Right atrium auricular region (tissue), 2 donors: Measurements from ENCODE around the gene COX7A2. TPM values are rescaled to one million over a fixed set of nuclear protein-coding genes. Genes with fewer than 3 reads are reported as not detected.

ENCODE experiments used
- DNase-seq: peaks from one replicate; pipeline ENCODE4 v3.0.0-alpha.2; 2019; ENCODE audit warnings: low spot score
- H3K27ac ChIP-seq, 2 donors: fragments of 200-600 bp; sonication (generic); 1 replicate in 1 of 2; 2 replicates in 1 of 2; pipeline ENCODE4 v1.5.1; 2016 to 2019
- H3K27me3 ChIP-seq, 2 donors: fragments of 200-600 bp; sonication (generic); one replicate each; pipeline versions ENCODE4 v1.5.1 to v1.6.0; 2017 to 2019
- H3K36me3 ChIP-seq: fragments of 200-600 bp; sonication (generic); one replicate; pipeline ENCODE4 v1.5.1; 2016
- H3K4me1 ChIP-seq, 2 donors: fragments of 200-600 bp; sonication (generic); one replicate each; pipeline versions ENCODE4 v1.5.1 to v1.6.0; 2017 to 2019
- H3K4me3 ChIP-seq, 2 donors: fragments of 200-600 bp; sonication (generic); 1 replicate in 1 of 2; 2 replicates in 1 of 2; pipeline ENCODE4 v1.5.1; 2017 to 2019; ENCODE audit warnings: mild to moderate bottlenecking in 1 of 2, moderate library complexity in 1 of 2
- H3K9me3 ChIP-seq, 2 donors: fragments of 200-600 bp; sonication (generic); one replicate each; pipeline ENCODE4 v1.5.1; 2019
- total RNA-seq, 2 donors: library from RNA; depleted of rRNA; stranded (reverse); fragments of >200 nt; gene quantifications; one replicate each; pipeline ENCODE4 v1.1.0, GENCODE V29; 2016
- TF ChIP-seq, protein P1 (sequence below), 2 donors: fragments of 200-600 bp; sonication (generic); IDR thresholded peaks; one replicate each; pipeline ENCODE4 v1.5.1; 2019; ENCODE audit warnings: antibody characterized with exemption in 2 of 2

The COX7A2 gene
- total RNA-seq, 2 donors from 2014 or later = 647 to 2,028 TPM

DNA sequence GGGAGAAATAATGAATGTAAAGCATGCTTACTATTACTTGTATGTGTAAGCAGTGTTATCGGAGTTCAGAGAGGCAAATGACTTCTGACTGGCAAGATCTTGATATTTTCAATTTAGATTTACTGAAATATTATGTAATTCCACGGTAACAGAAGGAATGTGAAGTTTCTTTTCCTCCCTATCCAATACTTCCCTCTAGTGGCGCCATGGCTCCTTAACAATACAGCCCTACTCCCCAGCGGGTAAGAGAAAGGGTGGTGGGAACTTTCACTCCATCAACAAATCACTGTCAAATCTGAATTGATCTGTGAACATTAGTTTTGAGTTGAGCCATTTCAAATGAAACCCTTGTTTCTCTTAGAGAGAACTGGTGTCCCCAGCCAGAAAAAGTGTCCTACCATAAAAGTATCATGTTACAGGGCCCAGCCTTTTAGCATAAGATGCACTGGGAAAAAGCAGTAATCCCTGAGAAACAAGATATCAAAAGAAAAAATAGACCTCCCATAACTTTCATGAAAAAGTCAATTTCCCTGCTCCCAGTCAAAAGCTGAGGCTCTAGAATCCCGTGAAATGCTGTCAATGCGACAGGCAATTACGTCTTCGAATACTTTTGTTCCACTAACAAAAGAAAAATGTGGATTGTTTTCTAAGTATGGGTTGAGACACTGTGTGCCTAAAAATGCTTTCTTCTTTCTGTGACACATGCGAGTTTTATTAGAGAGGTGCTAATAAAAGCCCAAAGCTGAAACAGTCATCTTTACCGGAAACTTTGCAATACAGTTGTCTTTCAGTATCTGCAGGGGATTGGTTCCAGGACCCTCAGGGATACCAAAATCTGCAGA lies 12.9 kb downstream of the COX7A2 start:
- no peak for DNase-seq
- no peaks in the 10 kb centered on the region for H3K27me3 ChIP-seq
- H3K4me3 ChIP-seq = no peak overlapping the region

DNA sequence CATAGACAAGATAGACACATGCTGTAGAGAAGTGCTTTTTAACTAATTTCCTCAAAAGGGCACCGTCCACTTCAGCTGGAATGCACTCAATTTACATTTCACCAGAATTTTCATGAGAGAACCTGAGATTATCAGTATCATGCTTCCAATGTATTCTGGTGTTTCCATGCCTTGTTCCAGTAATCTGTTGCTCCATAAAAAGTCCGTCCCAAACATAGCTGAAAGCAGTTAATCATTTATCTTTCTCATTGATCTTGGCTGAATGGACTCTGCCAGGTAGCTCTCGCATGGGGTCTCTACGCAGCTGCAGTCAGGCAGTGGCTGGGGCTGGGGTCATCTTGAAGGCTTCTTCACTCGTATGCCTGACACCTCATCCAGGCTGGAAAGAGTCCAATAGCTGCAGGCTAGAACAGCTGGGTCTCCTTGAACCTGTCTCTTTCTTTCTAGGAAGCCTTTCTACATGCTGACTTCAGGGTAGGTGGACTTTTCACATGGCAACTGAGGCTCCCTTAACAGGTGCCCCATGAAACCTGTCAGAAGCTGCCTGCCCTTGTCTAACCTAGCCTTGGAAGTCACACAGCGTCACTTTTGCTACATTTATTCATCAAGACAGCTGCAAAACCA lies 19.2 kb downstream of the COX7A2 start:
- Histone ChIP-seq H3K9me3 (no peaks in the 10 kb centered on the region), H3K27me3 (no peaks in the 10 kb centered on the region), H3K4me3 (no peak overlapping the region), H3K27ac (no peak overlapping the region), H3K36me3 (no peaks in the 10 kb centered on the region), H3K4me1 (no peaks in the 10 kb centered on the region)
- DNase-seq = no peak
- TF ChIP-seq, protein P1, sequence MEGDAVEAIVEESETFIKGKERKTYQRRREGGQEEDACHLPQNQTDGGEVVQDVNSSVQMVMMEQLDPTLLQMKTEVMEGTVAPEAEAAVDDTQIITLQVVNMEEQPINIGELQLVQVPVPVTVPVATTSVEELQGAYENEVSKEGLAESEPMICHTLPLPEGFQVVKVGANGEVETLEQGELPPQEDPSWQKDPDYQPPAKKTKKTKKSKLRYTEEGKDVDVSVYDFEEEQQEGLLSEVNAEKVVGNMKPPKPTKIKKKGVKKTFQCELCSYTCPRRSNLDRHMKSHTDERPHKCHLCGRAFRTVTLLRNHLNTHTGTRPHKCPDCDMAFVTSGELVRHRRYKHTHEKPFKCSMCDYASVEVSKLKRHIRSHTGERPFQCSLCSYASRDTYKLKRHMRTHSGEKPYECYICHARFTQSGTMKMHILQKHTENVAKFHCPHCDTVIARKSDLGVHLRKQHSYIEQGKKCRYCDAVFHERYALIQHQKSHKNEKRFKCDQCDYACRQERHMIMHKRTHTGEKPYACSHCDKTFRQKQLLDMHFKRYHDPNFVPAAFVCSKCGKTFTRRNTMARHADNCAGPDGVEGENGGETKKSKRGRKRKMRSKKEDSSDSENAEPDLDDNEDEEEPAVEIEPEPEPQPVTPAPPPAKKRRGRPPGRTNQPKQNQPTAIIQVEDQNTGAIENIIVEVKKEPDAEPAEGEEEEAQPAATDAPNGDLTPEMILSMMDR (IDR thresholded peaks at IDR 0.05) = no peak

More for the DNA sequence above, 12.9 kb downstream of the COX7A2 start:
- Histone ChIP-seq H3K27ac (no peak overlapping the region), H3K4me1 (peaks cover 0 to 18% of the 10 kb centered on the region in 2 donors), H3K36me3 (no peaks in the 10 kb centered on the region), H3K9me3 (no peaks in the 10 kb centered on the region)
- TF ChIP-seq, protein P1 (IDR thresholded peaks at IDR 0.05) = peak; percentile 67 to 87

DNA sequence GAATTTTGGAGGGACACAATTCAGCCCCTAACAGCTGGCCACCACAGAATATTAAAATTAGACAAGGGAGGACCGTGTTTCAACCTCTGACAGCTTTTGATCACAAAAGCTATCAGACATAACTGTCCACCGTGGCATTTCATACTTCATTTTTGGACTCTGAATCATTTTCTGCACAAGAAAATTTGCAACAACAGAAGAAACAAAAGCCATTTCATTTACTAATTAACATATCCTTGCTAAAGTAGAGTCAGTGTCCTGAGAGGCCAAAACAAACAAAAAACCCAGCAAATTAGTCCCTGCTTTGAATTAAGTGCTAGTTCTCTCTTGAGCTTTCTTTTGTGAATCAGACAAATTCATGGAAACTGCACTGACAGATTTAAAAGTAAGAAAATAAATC lies 20.2 kb downstream of the COX7A2 start:
- Histone ChIP-seq H3K27ac (no peak overlapping the region), H3K4me1 (no peaks in the 10 kb centered on the region), H3K4me3 (no peak overlapping the region), H3K27me3 (no peaks in the 10 kb centered on the region), H3K36me3 (no peaks in the 10 kb centered on the region), H3K9me3 (no peaks in the 10 kb centered on the region)
- TF ChIP-seq, protein P1 (IDR thresholded peaks at IDR 0.05) = no peak
- no peak for DNase-seq

DNA sequence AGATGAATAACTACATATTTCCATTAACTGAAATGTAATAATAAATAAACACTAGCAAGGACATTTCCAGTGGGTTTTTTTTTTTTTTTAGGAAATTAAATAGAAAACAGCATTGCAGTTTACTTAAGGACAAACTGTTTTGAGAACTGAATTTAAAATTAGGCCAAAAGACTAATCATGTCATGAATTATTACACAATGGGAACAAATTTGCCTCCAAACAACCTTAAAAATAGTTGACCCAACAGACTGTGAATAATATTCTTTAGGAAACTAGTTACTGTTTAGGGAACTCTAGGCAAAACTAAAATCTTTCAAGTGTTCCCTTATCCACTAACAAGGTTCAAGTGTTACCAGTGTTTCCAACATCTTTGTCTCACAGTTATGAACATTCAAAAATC lies 21.3 kb downstream of the COX7A2 start:
- Histone ChIP-seq H3K4me1 (no peaks in the 10 kb centered on the region), H3K4me3 (no peak overlapping the region), H3K27me3 (no peaks in the 10 kb centered on the region), H3K9me3 (no peaks in the 10 kb centered on the region), H3K27ac (no peak overlapping the region), H3K36me3 (no peaks in the 10 kb centered on the region)
- DNase-seq = no peak
- TF ChIP-seq, protein P1 (IDR thresholded peaks at IDR 0.05) = no peak

DNA sequence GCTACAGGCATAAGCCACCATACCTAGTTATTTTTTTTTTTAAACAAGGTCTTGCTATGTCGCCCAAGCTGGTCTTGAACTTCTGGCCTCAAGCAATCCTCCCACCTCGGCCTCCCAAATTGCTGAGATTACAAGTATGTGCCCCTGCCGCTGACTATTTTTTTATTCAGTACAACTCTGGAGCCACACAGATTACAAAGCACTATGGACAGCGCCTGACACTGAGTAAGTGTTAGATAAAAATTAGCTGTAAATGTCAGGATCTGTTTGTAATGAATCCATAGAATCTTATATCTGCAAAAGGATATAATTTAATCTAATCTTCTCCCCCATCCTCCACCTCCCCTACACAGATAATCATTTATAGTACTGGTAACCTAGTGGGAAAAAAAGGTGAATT lies 22.5 kb downstream of the COX7A2 start:
- no peaks in the 10 kb centered on the region for H3K27me3 ChIP-seq
- no peaks in the 10 kb centered on the region for H3K4me1 ChIP-seq
- no peak overlapping the region for H3K27ac ChIP-seq
- no peak overlapping the region for H3K4me3 ChIP-seq
- H3K9me3 ChIP-seq = no peaks in the 10 kb centered on the region
- TF ChIP-seq, protein P1 (IDR thresholded peaks at IDR 0.05) = no peak
- no peak for DNase-seq
- no peaks in the 10 kb centered on the region for H3K36me3 ChIP-seq
